H9 (cell line): ENCODE results near the gene PTPRS. TPM values are rescaled to one million over a fixed set of nuclear protein-coding genes. Genes with fewer than 3 reads are reported as not detected.

Source experiments
- DNase-seq: peaks from one replicate; pipeline ENCODE4 v3.0.0-alpha.2; 2017
- H2AFZ ChIP-seq: one replicate; pipeline ENCODE4 v1.6.1; 2013; ENCODE audit warnings: mild to moderate bottlenecking, low read length, control low read depth, moderate library complexity
- H2AK5ac ChIP-seq: 2 replicates; pipeline ENCODE4 v1.6.1; 2013; ENCODE audit warnings: low read length, control low read depth, mixed read lengths; ENCODE audit not compliant: insufficient read length
- H2BK120ac ChIP-seq: one replicate; pipeline ENCODE4 v1.6.1; 2013; ENCODE audit warnings: low read depth, mild to moderate bottlenecking, low read length, control low read depth, inconsistent platforms; ENCODE audit not compliant: poor library complexity, severe bottlenecking
- H2BK12ac ChIP-seq: 2 replicates; pipeline ENCODE4 v1.6.1; 2013; ENCODE audit warnings: low read length, control low read depth, mixed read lengths, low read depth; ENCODE audit not compliant: insufficient read length
- H2BK15ac ChIP-seq: 2 replicates; pipeline ENCODE4 v1.6.1; 2013; ENCODE audit warnings: low read depth, low read length, control low read depth
- H2BK20ac ChIP-seq: one replicate; pipeline ENCODE4 v1.6.1; 2013; ENCODE audit warnings: low read depth, mild to moderate bottlenecking, low read length, control low read depth, inconsistent platforms; ENCODE audit not compliant: poor library complexity, severe bottlenecking
- H2BK5ac ChIP-seq: 2 replicates; pipeline ENCODE4 v1.6.1; 2013; ENCODE audit warnings: low read length, control low read depth, mixed read lengths; ENCODE audit not compliant: insufficient read length
- H3K14ac ChIP-seq: 2 replicates; pipeline ENCODE4 v1.6.1; 2013; ENCODE audit warnings: low read length, control low read depth; ENCODE audit not compliant: insufficient read depth
- H3K18ac ChIP-seq: 2 replicates; pipeline ENCODE4 v1.6.1; 2013; ENCODE audit warnings: low read depth, mild to moderate bottlenecking, mixed read lengths, low read length, control low read depth; ENCODE audit not compliant: insufficient read length
- H3K23ac ChIP-seq: 2 replicates; pipeline ENCODE4 v1.6.1; 2013; ENCODE audit warnings: low read length, control low read depth, mixed read lengths, low read depth; ENCODE audit not compliant: insufficient read length
- H3K23me2 ChIP-seq: 2 replicates; pipeline ENCODE4 v1.6.1; 2013; ENCODE audit warnings: low read depth, mild to moderate bottlenecking, mixed read lengths, low read length, control low read depth; ENCODE audit not compliant: insufficient read length, poor library complexity, severe bottlenecking
- H3K27ac ChIP-seq: 2 replicates; pipeline ENCODE4 v1.5.1; 2013; ENCODE audit warnings: low read length, control low read depth, mixed read lengths, low read depth; ENCODE audit not compliant: insufficient read length
- H3K27me3 ChIP-seq: 2 replicates; pipeline ENCODE4 v1.6.1; 2013; ENCODE audit warnings: low read length, control low read depth, inconsistent platforms; ENCODE audit not compliant: insufficient read depth
- H3K4ac ChIP-seq: 2 replicates; pipeline ENCODE4 v1.6.1; 2013; ENCODE audit warnings: low read depth, mild to moderate bottlenecking, control low read depth, inconsistent platforms, low read length, moderate library complexity
- H3K4me1 ChIP-seq: 2 replicates; pipeline ENCODE4 v1.6.1; 2013; ENCODE audit warnings: low read length, control low read depth, inconsistent platforms; ENCODE audit not compliant: insufficient read depth
- H3K4me2 ChIP-seq: 2 replicates; pipeline ENCODE4 v1.6.1; 2013; ENCODE audit warnings: low read length, control low read depth, mixed read lengths; ENCODE audit not compliant: insufficient read length, insufficient read depth
- H3K56ac ChIP-seq: 2 replicates; pipeline ENCODE4 v1.6.1; 2013; ENCODE audit warnings: low read depth, mild to moderate bottlenecking, mixed read lengths, low read length, control low read depth; ENCODE audit not compliant: insufficient read length
- H3K79me1 ChIP-seq: 2 replicates; pipeline ENCODE4 v1.6.1; 2013; ENCODE audit warnings: low read depth, mild to moderate bottlenecking, moderate library complexity, low read length, control low read depth, inconsistent platforms; ENCODE audit not compliant: insufficient read depth, poor library complexity, severe bottlenecking
- H3K79me2 ChIP-seq: 2 replicates; pipeline ENCODE4 v1.6.1; 2013; ENCODE audit warnings: low read length, control low read depth, inconsistent platforms; ENCODE audit not compliant: insufficient read depth
- H3K9ac ChIP-seq: 2 replicates; pipeline ENCODE4 v1.6.1; 2013; ENCODE audit warnings: low read length, control low read depth, mixed read lengths; ENCODE audit not compliant: insufficient read length; ENCODE audit errors: extremely low read depth
- H3K9me3 ChIP-seq: one replicate; pipeline ENCODE4 v1.6.1; 2013; ENCODE audit warnings: low read depth, low read length, inconsistent platforms; ENCODE audit not compliant: control insufficient read depth
- H3T11ph ChIP-seq: one replicate; pipeline ENCODE4 v1.6.1; 2013; ENCODE audit warnings: mild to moderate bottlenecking, low read length, control low read depth, inconsistent platforms
- H4K20me1 ChIP-seq: one replicate; pipeline ENCODE4 v1.6.1; 2013; ENCODE audit not compliant: control insufficient read depth, insufficient read length, insufficient read depth
- H4K5ac ChIP-seq: 2 replicates; pipeline ENCODE4 v1.6.1; 2013; ENCODE audit warnings: low read depth, mild to moderate bottlenecking, mixed read lengths, low read length, control low read depth; ENCODE audit not compliant: insufficient read length
- H4K8ac ChIP-seq: replicated peaks from 2 replicates; pipeline ENCODE4 v1.6.1; 2013; ENCODE audit warnings: low read length, control low read depth, mixed read lengths, low read depth; ENCODE audit not compliant: insufficient read length
- H4K91ac ChIP-seq: 2 replicates; pipeline ENCODE4 v1.6.1; 2013; ENCODE audit warnings: low read depth, mild to moderate bottlenecking, moderate library complexity, mixed read lengths, low read length, control low read depth; ENCODE audit not compliant: insufficient read length
- H3K27ac Mint-ChIP-seq, 3 experiments: 2 replicates in 2 of 3; 3 replicates in 1 of 3; pipeline ENCODE4 v1.8.0; 2020 to 2021; ENCODE audit warnings: mixed read lengths in 3 of 3, mild to moderate bottlenecking in 1 of 3, moderate library complexity in 1 of 3
- H3K27me3 Mint-ChIP-seq: 2 replicates; pipeline ENCODE4 v1.8.0; 2021; ENCODE audit warnings: low read depth, mild to moderate bottlenecking, moderate library complexity, mixed read lengths
- H3K36me3 Mint-ChIP-seq, 3 experiments: 2 replicates in 2 of 3; 3 replicates in 1 of 3; pipeline ENCODE4 v1.8.0; 2020 to 2021; ENCODE audit warnings: low read depth in 3 of 3, mixed read lengths in 3 of 3; ENCODE audit not compliant: insufficient read depth in 1 of 3
- H3K4me1 Mint-ChIP-seq, 2 experiments: 2 replicates each; pipeline ENCODE4 v1.8.0; 2020; ENCODE audit warnings: mixed read lengths in 2 of 2
- H3K4me3 Mint-ChIP-seq, 2 experiments: 2 replicates in 1 of 2; 3 replicates in 1 of 2; pipeline ENCODE4 v1.8.0; 2020 to 2021; ENCODE audit warnings: mild to moderate bottlenecking in 2 of 2, mixed read lengths in 2 of 2, moderate library complexity in 1 of 2
- H3K9me3 Mint-ChIP-seq, 2 experiments: 2 replicates in 1 of 2; 3 replicates in 1 of 2; pipeline ENCODE4 v1.8.0; 2020; ENCODE audit warnings: mild to moderate bottlenecking in 2 of 2, mixed read lengths in 2 of 2, moderate library complexity in 1 of 2
- WGBS: extraction: QIAGEN DNeasy Blood & Tissue Kit; methylation state at CpG from one replicate; pipeline ENCODE4 v1.1.7; 2013; ENCODE audit warnings: missing lambda C conversion rate, low lambda C conversion rate, mixed read lengths; ENCODE audit not compliant: insufficient read length; ENCODE audit errors: extremely low coverage; 5-methylcytosine and 5-hydroxymethylcytosine counted together
- total RNA-seq: library from RNA; stranded (reverse); gene quantifications from 2 replicates; pipeline ENCODE4 v1.2.1, GENCODE V29; 2021
- TF ChIP-seq, protein P1 (sequence below): fragments of 200-600 bp; sonication (generic); conservative IDR thresholded peaks from 3 replicates; pipeline ENCODE4 v1.8.0; 2021; ENCODE audit warnings: antibody characterized with exemption, mild to moderate bottlenecking

PTPRS gene
- total RNA-seq, 1 experiment from 2014 or later, result 186 TPM

DNA sequence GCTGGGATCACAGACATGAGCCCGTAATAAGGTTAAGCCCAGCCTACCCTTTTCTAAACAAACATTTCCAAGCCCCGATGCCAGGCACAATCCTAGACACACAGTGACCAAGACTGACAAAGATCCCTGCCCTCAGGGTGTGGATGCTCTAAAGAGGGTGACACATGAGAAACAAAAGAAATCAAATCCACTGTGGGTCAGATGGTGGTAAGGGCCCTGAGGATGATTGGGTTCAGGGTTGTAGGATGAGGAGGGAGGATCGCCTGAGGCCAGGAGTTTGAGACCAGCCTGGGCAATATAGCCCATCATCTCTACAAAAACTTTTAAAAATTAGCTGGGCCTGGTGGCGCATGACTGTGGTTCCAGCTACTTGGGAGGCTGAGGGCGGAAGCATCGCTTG lies 44.6 kb downstream of the PTPRS start:
- H3K9me3 Mint-ChIP-seq, result no peaks in the 10 kb centered on the region
- peak overlapping the region in 1 of 2 experiments; percentile 48; a peak in 1 of 5 replicates for H3K4me3 Mint-ChIP-seq
- peaks cover 10% of the 10 kb centered on the region; the same call in 1 of the 2 replicates for H3K79me2 ChIP-seq

More for the DNA sequence above, 44.6 kb downstream of the PTPRS start:
- no peak overlapping the region for H3K23ac ChIP-seq
- H3K23me2 ChIP-seq, result peaks cover 9% of the 10 kb centered on the region
- no peak overlapping the region for H4K8ac ChIP-seq
- H3K27me3 ChIP-seq, result no peaks in the 10 kb centered on the region
- no peak for DNase-seq
- Mint-ChIP-seq H3K4me1 (peaks cover 19 to 27% of the 10 kb centered on the region in 2 experiments), H3K27ac (no peak overlapping the region), H3K36me3 (peaks cover 4 to 10% (median 4%) of the 10 kb centered on the region in 3 experiments; a peak in 3 of 7 replicates), H3K27me3 (peaks cover 5% of the 10 kb centered on the region; the same call in 1 of the 2 replicates)
- H4K91ac ChIP-seq, result no peak overlapping the region
- TF ChIP-seq, protein P1, sequence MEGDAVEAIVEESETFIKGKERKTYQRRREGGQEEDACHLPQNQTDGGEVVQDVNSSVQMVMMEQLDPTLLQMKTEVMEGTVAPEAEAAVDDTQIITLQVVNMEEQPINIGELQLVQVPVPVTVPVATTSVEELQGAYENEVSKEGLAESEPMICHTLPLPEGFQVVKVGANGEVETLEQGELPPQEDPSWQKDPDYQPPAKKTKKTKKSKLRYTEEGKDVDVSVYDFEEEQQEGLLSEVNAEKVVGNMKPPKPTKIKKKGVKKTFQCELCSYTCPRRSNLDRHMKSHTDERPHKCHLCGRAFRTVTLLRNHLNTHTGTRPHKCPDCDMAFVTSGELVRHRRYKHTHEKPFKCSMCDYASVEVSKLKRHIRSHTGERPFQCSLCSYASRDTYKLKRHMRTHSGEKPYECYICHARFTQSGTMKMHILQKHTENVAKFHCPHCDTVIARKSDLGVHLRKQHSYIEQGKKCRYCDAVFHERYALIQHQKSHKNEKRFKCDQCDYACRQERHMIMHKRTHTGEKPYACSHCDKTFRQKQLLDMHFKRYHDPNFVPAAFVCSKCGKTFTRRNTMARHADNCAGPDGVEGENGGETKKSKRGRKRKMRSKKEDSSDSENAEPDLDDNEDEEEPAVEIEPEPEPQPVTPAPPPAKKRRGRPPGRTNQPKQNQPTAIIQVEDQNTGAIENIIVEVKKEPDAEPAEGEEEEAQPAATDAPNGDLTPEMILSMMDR, result no peak
- no peak overlapping the region for H2BK5ac ChIP-seq
- no peak overlapping the region for H3K27ac ChIP-seq
- H3T11ph ChIP-seq, result no peak overlapping the region
- no peak overlapping the region for H4K5ac ChIP-seq
- no peak overlapping the region for H2BK15ac ChIP-seq
- no peak overlapping the region for H3K56ac ChIP-seq
- H3K18ac ChIP-seq, result no peak overlapping the region
- no peak overlapping the region for H2BK20ac ChIP-seq
- no peak overlapping the region for H3K4ac ChIP-seq
- H2BK12ac ChIP-seq, result no peak overlapping the region
- no peaks in the 10 kb centered on the region for H3K9me3 ChIP-seq
- no peak overlapping the region for H3K9ac ChIP-seq
- no peak overlapping the region for H3K14ac ChIP-seq
- peaks cover 13% of the 10 kb centered on the region for H3K79me1 ChIP-seq
- no peak overlapping the region for H3K4me2 ChIP-seq
- no peaks in the 10 kb centered on the region for H3K4me1 ChIP-seq
- H2AFZ ChIP-seq, result no peak overlapping the region
- H4K20me1 ChIP-seq, result no peaks in the 10 kb centered on the region
- WGBS, result no CpG with 5 or more reads among the region's 6 CpGs
- no peak overlapping the region for H2BK120ac ChIP-seq
- no peak overlapping the region for H2AK5ac ChIP-seq
